RWPE2 (cell line): ENCODE results near the gene PLIN3.

Experiments
- ATAC-seq: fragments of 200-7000 bp; cut with Tn5 transposase; 3 replicates; pipeline ENCODE4 v1.9.1; 2021; ENCODE audit warnings: low read depth
- DNase-seq: peaks from one replicate; pipeline ENCODE4 v3.0.0-alpha.2; 2020; ENCODE audit warnings: low spot score
- H3K27ac ChIP-seq: fragments of 450-650 bp; 2 replicates; pipeline ENCODE4 v1.5.1; 2017; ENCODE audit warnings: mild to moderate bottlenecking; ENCODE audit not compliant: poor library complexity, severe bottlenecking
- H3K27me3 ChIP-seq: fragments of 250-450 bp; sonication (Bioruptor Pico); 2 replicates; pipeline ENCODE4 v1.5.1; 2021; ENCODE audit warnings: mild to moderate bottlenecking, moderate library complexity; ENCODE audit not compliant: insufficient read depth, poor library complexity, severe bottlenecking
- H3K36me3 ChIP-seq: fragments of 250-450 bp; sonication (Bioruptor Pico); 2 replicates; pipeline ENCODE4 v1.5.1; 2020; ENCODE audit warnings: low read depth, mild to moderate bottlenecking, moderate library complexity
- H3K4me1 ChIP-seq: fragments of 250-450 bp; sonication (Bioruptor Pico); 2 replicates; pipeline ENCODE4 v1.5.1; 2021; ENCODE audit warnings: mild to moderate bottlenecking, moderate library complexity; ENCODE audit not compliant: insufficient read depth, poor library complexity, severe bottlenecking
- H3K4me3 ChIP-seq: fragments of 250-450 bp; sonication (Bioruptor Pico); 2 replicates; pipeline ENCODE4 v1.5.1; 2021; ENCODE audit warnings: mild to moderate bottlenecking, moderate library complexity; ENCODE audit not compliant: severe bottlenecking
- H3K9me3 ChIP-seq: fragments of 250-450 bp; sonication (Bioruptor Pico); 2 replicates; pipeline ENCODE4 v1.5.1; 2021; ENCODE audit warnings: mild to moderate bottlenecking, moderate library complexity; ENCODE audit not compliant: severe bottlenecking
- TF ChIP-seq, protein P1 (sequence below): fragments of 450-650 bp; IDR thresholded peaks from one replicate; pipeline ENCODE4 v1.5.1; 2017; ENCODE audit warnings: mild to moderate bottlenecking, moderate library complexity; ENCODE audit not compliant: poor library complexity, severe bottlenecking

PLIN3 gene

DNA sequence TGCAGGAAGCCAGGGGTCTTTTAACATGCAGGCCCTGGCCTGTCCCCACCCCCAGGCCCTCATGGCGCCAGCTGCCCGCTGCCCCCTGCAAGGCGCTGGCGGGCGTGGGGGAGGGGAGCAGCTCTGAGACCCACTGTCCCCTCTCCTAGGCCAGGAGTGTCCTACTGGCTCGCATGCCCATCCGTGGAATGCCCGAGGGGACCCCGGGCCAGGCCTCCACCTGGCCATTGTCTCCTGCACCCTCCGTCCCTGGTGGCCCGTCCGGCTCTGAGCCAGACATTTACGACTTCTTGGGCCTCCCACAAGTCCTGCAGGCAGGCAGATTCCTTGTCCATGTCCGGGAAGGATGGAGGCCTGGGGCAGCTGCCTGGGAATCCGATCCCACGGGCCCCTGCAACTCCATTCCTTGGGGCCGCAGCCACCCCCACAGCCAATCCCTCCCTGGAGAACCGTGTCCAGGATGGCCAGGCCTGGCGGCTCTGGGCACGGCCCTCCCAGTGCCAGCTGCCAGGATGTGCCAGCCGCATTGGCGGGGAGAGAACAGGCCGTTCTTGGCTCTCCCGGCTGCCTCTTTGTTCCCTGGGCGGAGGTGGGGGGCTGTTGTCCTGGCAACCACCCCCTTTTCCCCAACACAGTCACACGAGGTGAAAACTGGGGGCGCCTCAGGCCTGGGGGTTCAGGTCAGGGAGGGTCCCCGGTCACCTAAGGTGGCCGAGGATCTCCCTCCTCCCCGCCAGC lies 10.5 kb upstream of the PLIN3 start:
- Histone ChIP-seq H3K36me3 (no peaks in the 10 kb centered on the region), H3K4me1 (no peaks in the 10 kb centered on the region), H3K9me3 (no peaks in the 10 kb centered on the region), H3K4me3 (no peak overlapping the region), H3K27ac (no peak overlapping the region), H3K27me3 (no peaks in the 10 kb centered on the region)
- DNase-seq, result no peak
- TF ChIP-seq, protein P1, sequence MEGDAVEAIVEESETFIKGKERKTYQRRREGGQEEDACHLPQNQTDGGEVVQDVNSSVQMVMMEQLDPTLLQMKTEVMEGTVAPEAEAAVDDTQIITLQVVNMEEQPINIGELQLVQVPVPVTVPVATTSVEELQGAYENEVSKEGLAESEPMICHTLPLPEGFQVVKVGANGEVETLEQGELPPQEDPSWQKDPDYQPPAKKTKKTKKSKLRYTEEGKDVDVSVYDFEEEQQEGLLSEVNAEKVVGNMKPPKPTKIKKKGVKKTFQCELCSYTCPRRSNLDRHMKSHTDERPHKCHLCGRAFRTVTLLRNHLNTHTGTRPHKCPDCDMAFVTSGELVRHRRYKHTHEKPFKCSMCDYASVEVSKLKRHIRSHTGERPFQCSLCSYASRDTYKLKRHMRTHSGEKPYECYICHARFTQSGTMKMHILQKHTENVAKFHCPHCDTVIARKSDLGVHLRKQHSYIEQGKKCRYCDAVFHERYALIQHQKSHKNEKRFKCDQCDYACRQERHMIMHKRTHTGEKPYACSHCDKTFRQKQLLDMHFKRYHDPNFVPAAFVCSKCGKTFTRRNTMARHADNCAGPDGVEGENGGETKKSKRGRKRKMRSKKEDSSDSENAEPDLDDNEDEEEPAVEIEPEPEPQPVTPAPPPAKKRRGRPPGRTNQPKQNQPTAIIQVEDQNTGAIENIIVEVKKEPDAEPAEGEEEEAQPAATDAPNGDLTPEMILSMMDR, result no peak
- no peak for ATAC-seq

DNA sequence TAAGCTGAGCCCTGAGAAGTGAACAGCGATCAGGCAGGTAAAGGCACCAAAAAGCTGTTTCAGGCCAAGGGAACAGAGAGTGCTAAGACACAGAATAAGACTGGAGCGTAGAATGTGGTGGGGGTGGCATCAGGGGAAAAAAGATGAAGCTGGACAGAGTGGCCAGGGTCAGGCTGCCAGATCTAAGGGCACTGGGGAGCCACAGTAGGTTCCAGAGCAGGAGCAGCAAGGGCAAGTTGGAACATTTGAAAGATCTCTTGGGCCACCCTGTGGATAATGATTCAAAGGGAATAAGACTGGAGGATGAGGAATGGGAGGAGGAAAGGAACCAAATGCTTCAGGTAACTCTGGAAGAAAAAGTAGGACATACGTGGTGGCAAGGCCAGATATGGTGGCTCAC lies 6.5 kb upstream of the PLIN3 start:
- TF ChIP-seq, protein P1, result no peak
- Histone ChIP-seq H3K36me3 (no peaks in the 10 kb centered on the region), H3K4me3 (no peak overlapping the region), H3K27ac (no peak overlapping the region), H3K9me3 (no peaks in the 10 kb centered on the region), H3K27me3 (no peaks in the 10 kb centered on the region), H3K4me1 (peaks cover 6% of the 10 kb centered on the region)
- DNase-seq, result no peak
- ATAC-seq, result no peak

DNA sequence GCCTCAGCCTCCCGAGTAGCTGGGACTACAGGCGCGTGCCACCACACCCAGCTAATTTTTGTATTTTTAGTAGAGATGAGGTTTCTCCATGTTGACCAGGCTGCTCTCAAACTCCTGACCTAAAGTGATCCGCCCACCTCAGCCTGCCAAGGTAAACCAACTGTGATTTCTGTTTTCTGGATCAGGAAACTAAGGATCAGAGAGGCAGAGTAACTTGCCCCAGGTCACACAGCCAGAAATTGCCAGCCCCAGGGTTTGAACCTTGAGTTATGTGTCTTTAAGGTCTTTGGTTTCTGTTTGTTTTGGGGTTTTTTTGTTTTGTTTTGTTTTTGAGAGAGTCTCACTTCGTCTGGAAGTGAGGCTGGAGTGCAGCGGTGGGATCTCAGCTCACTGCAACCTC lies 4.2 kb upstream of the PLIN3 start:
- ATAC-seq (no peak), DNase-seq (no peak)
- Histone ChIP-seq H3K4me1 (peaks cover 6% of the 10 kb centered on the region), H3K27ac (peak overlapping the region; percentile 87), H3K4me3 (no peak overlapping the region), H3K27me3 (no peaks in the 10 kb centered on the region), H3K36me3 (no peaks in the 10 kb centered on the region), H3K9me3 (no peaks in the 10 kb centered on the region)
- TF ChIP-seq, protein P1, result no peak

DNA sequence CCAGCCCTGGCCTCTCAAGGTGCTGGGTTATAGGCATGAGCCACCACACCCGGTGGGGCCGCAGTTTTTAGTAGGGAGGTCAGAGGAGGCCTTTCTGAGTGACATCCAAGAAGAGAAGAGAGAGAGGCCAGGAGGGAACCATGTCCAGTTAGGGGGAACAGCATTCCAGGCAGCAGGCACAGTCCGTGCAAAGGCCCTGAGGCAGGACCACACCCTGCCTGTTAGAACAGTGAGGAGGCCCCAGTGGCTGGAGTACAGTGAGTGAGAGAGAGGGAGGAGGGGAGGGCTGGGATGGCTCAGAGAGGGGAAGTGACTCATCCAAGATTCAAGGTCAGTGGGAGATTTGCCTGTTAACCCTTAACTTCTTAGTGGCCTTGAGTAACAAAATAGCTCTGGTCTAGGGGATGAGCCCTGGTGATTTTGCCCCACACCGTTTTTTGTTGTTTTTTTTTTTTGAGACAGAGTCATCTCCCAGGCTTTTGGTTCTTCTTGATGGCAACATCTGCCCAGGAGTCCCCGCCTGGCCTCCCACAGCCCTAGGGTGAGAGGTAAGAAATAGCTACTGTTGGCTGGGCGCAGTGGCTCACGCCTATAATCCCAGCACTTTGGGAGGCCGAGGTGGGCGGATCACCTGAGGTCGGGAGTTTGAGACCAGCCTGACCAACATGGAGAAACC lies 2.7 kb upstream of the PLIN3 start:
- peak overlapping the region; percentile 87 for H3K27ac ChIP-seq
- H3K9me3 ChIP-seq, result no peaks in the 10 kb centered on the region
- TF ChIP-seq, protein P1, result no peak
- no peaks in the 10 kb centered on the region for H3K27me3 ChIP-seq
- DNase-seq, result peak; percentile 89
- H3K36me3 ChIP-seq, result no peaks in the 10 kb centered on the region
- peak; percentile 80 for ATAC-seq
- H3K4me3 ChIP-seq, result no peak overlapping the region
- H3K4me1 ChIP-seq, result peaks cover 6% of the 10 kb centered on the region

DNA sequence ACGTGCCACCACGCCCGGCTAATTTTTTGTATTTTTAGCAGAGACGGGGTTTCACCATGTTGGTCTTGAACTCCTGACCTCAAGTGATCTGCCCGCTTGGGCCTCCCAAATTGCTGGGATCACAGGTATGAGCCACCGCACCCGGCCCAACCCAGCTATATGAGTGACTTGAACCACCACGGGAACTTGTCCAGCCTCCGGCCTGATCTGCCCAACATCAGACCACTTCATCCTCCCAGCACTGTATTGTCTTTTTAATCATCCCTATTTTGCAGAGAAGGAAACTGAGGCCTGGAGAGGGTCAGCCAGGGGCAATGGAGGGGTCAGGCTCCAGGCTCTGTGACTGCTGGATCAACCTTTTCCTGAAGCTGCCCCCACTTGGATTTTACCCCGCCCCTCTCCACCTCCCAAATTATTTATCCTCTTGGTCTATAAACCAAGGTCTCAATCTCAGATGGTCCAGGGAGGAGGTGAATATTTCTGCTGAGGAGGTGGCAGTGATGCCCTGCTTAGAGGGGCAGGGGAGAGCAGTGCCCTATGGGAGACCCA lies 893 bp upstream of the PLIN3 start:
- TF ChIP-seq, protein P1, result no peak

More for the DNA sequence above, 893 bp upstream of the PLIN3 start:
- peaks cover 6% of the 10 kb centered on the region for H3K4me1 ChIP-seq
- H3K4me3 ChIP-seq, result no peak overlapping the region
- H3K36me3 ChIP-seq, result peaks cover 7% of the 10 kb centered on the region; the same call in 1 of the 2 replicates
- no peaks in the 10 kb centered on the region for H3K9me3 ChIP-seq
- DNase-seq (no peak), ATAC-seq (no peak)
- H3K27me3 ChIP-seq, result no peaks in the 10 kb centered on the region
- peak overlapping the region; percentile 87 for H3K27ac ChIP-seq
